HepG2 (cell line): ENCODE measurements around the gene C1S. TPM values are rescaled to one million over a fixed set of nuclear protein-coding genes. Genes with fewer than 3 reads are reported as not detected.
A peak's percentile ranks its signal among the peaks of the same experiment; 100 is the strongest.

Experiments
- AGO1 ChIP-seq: fragments of 200-400 bp; formaldehyde crosslinking; IDR thresholded peaks from 2 replicates; pipeline ENCODE4 v1.6.1; 2017; ENCODE audit warnings: mild to moderate bottlenecking, low read depth, low read length, moderate library complexity; ENCODE audit not compliant: poor library complexity, severe bottlenecking
- ARNT2 ChIP-seq: sonication (generic); formaldehyde crosslinking; IDR thresholded peaks from 2 replicates; pipeline ENCODE4 v1.8.0; 2022; ENCODE audit warnings: mild to moderate bottlenecking, low read depth, missing genetic modification reagents, moderate library complexity
- ATM ChIP-seq: fragments of 450-650 bp; IDR thresholded peaks from 2 replicates; pipeline ENCODE4 v1.7.1; 2017; ENCODE audit warnings: mild to moderate bottlenecking, borderline replicate concordance
- BHLHE40 ChIP-seq: IDR thresholded peaks from 2 replicates; pipeline ENCODE4 v1.6.1; 2011; ENCODE audit warnings: low read length, improper control_type of control experiment
- CBX1 ChIP-seq: IDR thresholded peaks from one replicate; pipeline ENCODE4 v1.6.1; 2016; ENCODE audit warnings: antibody characterized with exemption, low read depth
- DR1 ChIP-seq: sonication (generic); formaldehyde crosslinking; IDR thresholded peaks from 2 replicates; pipeline ENCODE4 v1.8.0; 2021; ENCODE audit warnings: mild to moderate bottlenecking, missing genetic modification reagents, inconsistent platforms
- EEA1 ChIP-seq: sonication (generic); formaldehyde crosslinking; IDR thresholded peaks from 2 replicates; pipeline ENCODE4 v1.5.1; 2020; ENCODE audit warnings: mild to moderate bottlenecking, missing genetic modification reagents, borderline replicate concordance
- FOXA3 ChIP-seq: IDR thresholded peaks from 2 replicates; pipeline ENCODE4 v1.6.1; 2016; ENCODE audit warnings: missing genetic modification reagents, missing compliant biosample characterization
- HES4 ChIP-seq: sonication (generic); formaldehyde crosslinking; IDR thresholded peaks from 2 replicates; pipeline ENCODE4 v1.9.0; 2021; ENCODE audit warnings: mild to moderate bottlenecking, missing genetic modification reagents, borderline replicate concordance
- MIER3 ChIP-seq: IDR thresholded peaks from 2 replicates; pipeline ENCODE4 v1.6.1; 2016; ENCODE audit warnings: missing compliant biosample characterization, borderline replicate concordance
- PAF1 ChIP-seq: IDR thresholded peaks from 2 replicates; pipeline ENCODE4 v1.6.1; 2016; ENCODE audit warnings: missing genetic modification reagents, missing compliant biosample characterization
- POLR2AphosphoS2 ChIP-seq: IDR thresholded peaks from 2 replicates; pipeline ENCODE4 v1.6.1; 2011; ENCODE audit warnings: low read depth, low read length, improper control_type of control experiment
- PRPF4 ChIP-seq: fragments of 200-400 bp; formaldehyde crosslinking; IDR thresholded peaks from 2 replicates; pipeline ENCODE4 v1.6.1; 2016; ENCODE audit warnings: low read length, low read depth; ENCODE audit not compliant: poor library complexity, severe bottlenecking
- RBAK ChIP-seq: sonication (generic); formaldehyde crosslinking; IDR thresholded peaks from 2 replicates; pipeline ENCODE4 v1.5.1; 2020; ENCODE audit warnings: mild to moderate bottlenecking, missing genetic modification reagents
- RFX5 ChIP-seq: IDR thresholded peaks from 2 replicates; pipeline ENCODE4 v1.6.1; 2011; ENCODE audit warnings: low read depth, low read length, improper control_type of control experiment
- STAG1 ChIP-seq: sonication (generic); formaldehyde crosslinking; IDR thresholded peaks from 2 replicates; pipeline ENCODE4 v1.4.0; 2020; ENCODE audit warnings: missing genetic modification reagents
- TBX3 ChIP-seq: fragments of 450-650 bp; IDR thresholded peaks from 2 replicates; pipeline ENCODE4 v1.6.1; 2017; ENCODE audit warnings: antibody characterized with exemption, mild to moderate bottlenecking, inconsistent platforms, borderline replicate concordance
- TEAD3 ChIP-seq: optimal IDR thresholded peaks from 2 replicates; pipeline ENCODE3; 2016; ENCODE audit warnings: borderline replicate concordance
- THAP11 ChIP-seq: IDR thresholded peaks from 2 replicates; pipeline ENCODE4 v1.6.1; 2016; ENCODE audit warnings: missing biosample characterization, missing genetic modification reagents
- THAP8 ChIP-seq: sonication (generic); formaldehyde crosslinking; IDR thresholded peaks from 2 replicates; pipeline ENCODE4 v1.5.1; 2020; ENCODE audit warnings: missing genetic modification reagents, mild to moderate bottlenecking, borderline replicate concordance
- U2AF2 ChIP-seq: fragments of 200-400 bp; formaldehyde crosslinking; IDR thresholded peaks from 2 replicates; pipeline ENCODE4 v1.6.1; 2017; ENCODE audit warnings: low read depth, mild to moderate bottlenecking, low read length
- ZBTB7A ChIP-seq: sonication (generic); formaldehyde crosslinking; IDR thresholded peaks from 2 replicates; pipeline ENCODE4 v1.8.0; 2022; ENCODE audit warnings: mild to moderate bottlenecking, missing genetic modification reagents
- ZFP82 ChIP-seq: sonication (generic); formaldehyde crosslinking; IDR thresholded peaks from 2 replicates; pipeline ENCODE4 v1.5.1; 2020; ENCODE audit warnings: mild to moderate bottlenecking, missing genetic modification reagents, borderline replicate concordance
- ZIK1 ChIP-seq: sonication (generic); formaldehyde crosslinking; IDR thresholded peaks from 2 replicates; pipeline ENCODE4 v1.5.0; 2020; ENCODE audit warnings: mild to moderate bottlenecking, low read depth, missing genetic modification reagents, borderline replicate concordance
- ZKSCAN8 ChIP-seq: IDR thresholded peaks from 2 replicates; pipeline ENCODE4 v1.6.1; 2016; ENCODE audit warnings: borderline replicate concordance, missing genetic modification reagents, missing compliant biosample characterization
- ZNF30 ChIP-seq: sonication (generic); formaldehyde crosslinking; IDR thresholded peaks from 2 replicates; pipeline ENCODE4 v1.5.0; 2020; ENCODE audit warnings: mild to moderate bottlenecking, missing genetic modification reagents
- ZNF33A ChIP-seq: sonication (generic); formaldehyde crosslinking; IDR thresholded peaks from 2 replicates; pipeline ENCODE4 v1.5.1; 2020; ENCODE audit warnings: missing genetic modification reagents, mild to moderate bottlenecking, moderate library complexity, borderline replicate concordance
- ZNF510 ChIP-seq: sonication (generic); formaldehyde crosslinking; IDR thresholded peaks from 2 replicates; pipeline ENCODE4 v1.4.0; 2020; ENCODE audit warnings: low read depth, mild to moderate bottlenecking, missing genetic modification reagents
- ZNF660 ChIP-seq: sonication (generic); formaldehyde crosslinking; IDR thresholded peaks from 2 replicates; pipeline ENCODE4 v1.5.1; 2020; ENCODE audit warnings: mild to moderate bottlenecking, low read depth, missing genetic modification reagents, borderline replicate concordance
- ZNF772 ChIP-seq: sonication (generic); formaldehyde crosslinking; IDR thresholded peaks from 2 replicates; pipeline ENCODE4 v1.5.0; 2020; ENCODE audit warnings: mild to moderate bottlenecking, missing genetic modification reagents
- ZSCAN12 ChIP-seq: sonication (generic); formaldehyde crosslinking; IDR thresholded peaks from 2 replicates; pipeline ENCODE4 v1.9.0; 2021; ENCODE audit warnings: mild to moderate bottlenecking, missing genetic modification reagents
- polyA plus RNA-seq, 8 experiments: library from polyadenylated mRNA; depleted of rRNA in 3 of 8; stranded (reverse) in 7 of 8; unstranded in 1 of 8; fragments of >200 nt; fragmentation: Illumina TruSeq in 4 of 8; extraction: Trizol in 4 of 8; gene quantifications; 2 replicates each; pipeline versions ENCODE4 v1.2.1 to v1.2.3, GENCODE V29; 2011 to 2016; ENCODE audit warnings: low read depth in 4 of 8, missing spikeins in 1 of 8, mixed read lengths in 1 of 8; ENCODE audit not compliant: insufficient read depth in 1 of 8
- total RNA-seq, 5 experiments: library from RNA; depleted of rRNA; stranded (reverse); fragments of >200 nt; fragmentation: Illumina TruSeq; extraction: Trizol; gene quantifications; 2 replicates each; pipeline ENCODE4 v1.2.3, GENCODE V29; 2016; ENCODE audit warnings: low read depth in 1 of 5

Gene C1S
- total and polyA plus RNA-seq, 2 of the 13 experiments (the other 11 are each of a cell fraction or from before 2014, with no cell fraction given) = 14.5 to 18.2 TPM

- TF ChIP-seq HES4 (CRISPR knock-in tag) (no peak; the same call in 1 of the 2 replicates), CBX1 (no peak), U2AF2 (no peak), STAG1 (CRISPR knock-in tag) (peak; percentile 67), RBAK (CRISPR knock-in tag) (no peak), ARNT2 (CRISPR knock-in tag) (peak; percentile 30; the same call in 1 of the 2 replicates), THAP11 (CRISPR knock-in tag) (peak; percentile 61), AGO1 (peak; percentile 63), ZNF510 (CRISPR knock-in tag) (no peak), ZNF660 (no peak), ZNF772 (CRISPR knock-in tag) (peak; percentile 71; the same call in 1 of the 2 replicates), THAP8 (no peak), TBX3 (no peak; the same call in 1 of the 2 replicates), RFX5 (no peak), ZFP82 (CRISPR knock-in tag) (0 out of 2 replicates have a peak, but pooled peaks have one; percentile 49), ZBTB7A (CRISPR knock-in tag) (no peak), ZKSCAN8 (CRISPR knock-in tag) (0 out of 2 replicates have a peak, but pooled peaks have one; percentile 21), ZNF33A (CRISPR knock-in tag) (no peak), TEAD3 (peak; percentile 18), EEA1 (no peak), ZSCAN12 (0 out of 2 replicates have a peak, but pooled peaks have one; percentile 39), FOXA3 (CRISPR knock-in tag) (no peak), ZIK1 (CRISPR knock-in tag) (no peak), BHLHE40 (no peak), MIER3 (peak; percentile 41; the same call in 1 of the 2 replicates), PAF1 (CRISPR knock-in tag) (no peak), ATM (no peak), ZNF30 (no peak), DR1 (peak; percentile 54; the same call in 1 of the 2 replicates), PRPF4 (no peak), POLR2AphosphoS2 (no peak)
These were observed 42.0 kb upstream of the C1S start, which contains the start of gene LPCAT3 (continued) for GRCh38 chr12:7018350-7019042.
